Measurements from ENCODE around the gene HECW1.

Gene HECW1

GRCh38 chr7:43076606-43077005 lies 35.8 kb upstream of the HECW1 start:
- TF ChIP-seq YY1 (IDR thresholded peaks at IDR 0.05; ENCODE audit: low read depth) (no peak), FOXM1 (IDR thresholded peaks at IDR 0.05; ENCODE audit: borderline replicate concordance, low read depth) (no peak), ZBTB7A (IDR thresholded peaks at IDR 0.05; ENCODE audit: low read depth) (no peak), TCF12 (IDR thresholded peaks at IDR 0.05; ENCODE audit: low read depth) (no peak), USF1 (IDR thresholded peaks at IDR 0.05) (no peak), EP300 (IDR thresholded peaks at IDR 0.05; ENCODE audit: borderline replicate concordance) (no peak), TAF1 (IDR thresholded peaks at IDR 0.05; ENCODE audit: low read depth) (no peak), CREB1 (IDR thresholded peaks at IDR 0.05; ENCODE audit: low read depth) (no peak), NFIC (IDR thresholded peaks at IDR 0.05) (no peak), TEAD4 (IDR thresholded peaks at IDR 0.05) (no peak), RAD21 (IDR thresholded peaks at IDR 0.05; ENCODE audit: low read depth) (no peak), MAX (IDR thresholded peaks at IDR 0.05) (no peak), EGR1 (IDR thresholded peaks at IDR 0.05) (no peak), CEBPB (IDR thresholded peaks at IDR 0.05) (no peak)

DNA sequence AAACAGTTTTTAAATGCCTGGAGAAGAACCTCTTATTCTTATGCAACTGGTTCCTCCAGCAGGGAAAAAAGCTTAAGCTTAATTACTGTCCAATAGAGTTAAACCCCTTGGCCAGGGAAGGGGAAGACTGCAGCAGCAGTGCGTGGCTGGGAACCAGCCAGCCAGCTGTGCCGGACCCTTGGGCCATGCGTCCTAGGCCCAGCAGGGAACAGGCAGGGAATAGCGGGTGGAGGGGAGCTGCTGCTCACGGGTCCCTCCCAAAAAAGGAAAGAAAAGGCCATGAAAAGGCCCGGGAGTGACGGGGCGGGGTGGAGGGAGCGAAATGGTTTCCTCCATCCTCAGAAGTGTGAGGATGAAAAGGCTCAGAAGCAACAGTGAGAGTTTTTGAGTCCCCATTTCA lies 35.2 kb upstream of the HECW1 start:
- TF ChIP-seq EP300 (IDR thresholded peaks at IDR 0.05; ENCODE audit: borderline replicate concordance) (no peak), EGR1 (IDR thresholded peaks at IDR 0.05) (no peak), REST (IDR thresholded peaks at IDR 0.05; ENCODE audit: low read depth) (no peak), TAF1 (IDR thresholded peaks at IDR 0.05; ENCODE audit: low read depth) (no peak), CEBPB (IDR thresholded peaks at IDR 0.05) (no peak), USF1 (IDR thresholded peaks at IDR 0.05) (no peak), TCF12 (IDR thresholded peaks at IDR 0.05; ENCODE audit: low read depth) (no peak), CREB1 (IDR thresholded peaks at IDR 0.05; ENCODE audit: low read depth) (no peak), YY1 (IDR thresholded peaks at IDR 0.05; ENCODE audit: low read depth) (no peak), NFIC (IDR thresholded peaks at IDR 0.05) (no peak), RAD21 (IDR thresholded peaks at IDR 0.05; ENCODE audit: low read depth) (no peak), FOXM1 (IDR thresholded peaks at IDR 0.05; ENCODE audit: borderline replicate concordance, low read depth) (no peak), ZBTB7A (IDR thresholded peaks at IDR 0.05; ENCODE audit: low read depth) (no peak), TEAD4 (IDR thresholded peaks at IDR 0.05) (no peak)

DNA sequence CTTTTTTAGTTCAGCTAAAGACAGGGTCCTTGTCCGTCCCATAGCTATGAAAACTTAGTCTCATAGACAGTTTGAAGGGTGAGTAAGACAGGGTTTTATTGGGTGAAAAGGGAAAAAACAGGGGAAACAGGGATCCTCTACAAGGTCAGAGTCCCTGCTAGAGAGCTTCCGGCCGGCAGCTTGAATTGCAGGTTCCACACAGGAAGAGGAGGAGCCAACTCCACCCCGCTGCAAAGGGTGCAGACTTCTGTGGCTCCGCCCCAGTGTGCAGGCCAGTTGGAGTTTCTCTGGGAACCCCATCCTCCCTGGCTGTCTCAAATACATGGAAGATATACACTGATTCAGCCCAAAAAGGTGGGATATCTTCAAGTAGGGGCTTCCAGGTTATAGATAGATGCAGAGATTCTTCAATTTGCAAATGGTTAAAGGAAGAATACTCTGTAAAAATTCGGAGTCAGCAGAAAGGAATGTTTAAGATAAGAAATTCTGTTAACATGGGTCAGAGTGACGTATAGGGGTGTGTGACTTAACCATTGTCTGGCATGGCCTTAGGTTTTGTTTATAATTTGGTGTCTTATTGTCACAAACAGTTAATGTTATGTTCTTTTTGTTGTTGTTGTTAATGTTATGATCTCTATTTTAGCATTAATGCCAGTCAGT lies 34.6 kb upstream of the HECW1 start:
- no peak for TF ChIP-seq CREB1 (IDR thresholded peaks at IDR 0.05; ENCODE audit: low read depth)
- no peak for TF ChIP-seq CEBPB (IDR thresholded peaks at IDR 0.05)

DNA sequence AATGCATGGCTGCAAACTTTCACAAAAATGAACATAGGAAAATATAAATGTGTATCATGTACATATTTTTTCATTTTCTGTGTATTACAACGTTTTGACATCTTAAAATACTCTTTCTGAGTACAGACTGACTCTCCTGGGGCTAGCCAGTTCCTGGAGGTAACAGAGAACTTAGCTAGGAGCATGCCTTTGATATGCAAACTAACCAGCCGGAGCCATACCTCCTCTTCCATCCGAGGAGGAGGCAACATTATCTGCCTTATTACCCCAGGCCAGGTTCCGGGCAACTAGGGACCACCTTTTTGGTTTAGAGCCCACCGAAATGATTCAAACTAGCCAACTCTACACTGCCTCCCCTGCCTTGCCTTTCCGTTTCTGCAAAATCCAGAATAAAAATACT lies 33.7 kb upstream of the HECW1 start:
- no peak for TF ChIP-seq TCF12 (IDR thresholded peaks at IDR 0.05; ENCODE audit: low read depth)
- TF ChIP-seq TAF1 (IDR thresholded peaks at IDR 0.05; ENCODE audit: low read depth), result no peak
- no peak for TF ChIP-seq ZBTB7A (IDR thresholded peaks at IDR 0.05; ENCODE audit: low read depth)
- TF ChIP-seq CEBPB (IDR thresholded peaks at IDR 0.05), result no peak
- TF ChIP-seq REST (IDR thresholded peaks at IDR 0.05; ENCODE audit: low read depth), result no peak
- TF ChIP-seq RAD21 (IDR thresholded peaks at IDR 0.05; ENCODE audit: low read depth), result no peak
- TF ChIP-seq FOXM1 (IDR thresholded peaks at IDR 0.05; ENCODE audit: borderline replicate concordance, low read depth), result no peak
- no peak for TF ChIP-seq NFIC (IDR thresholded peaks at IDR 0.05)
- TF ChIP-seq USF1 (IDR thresholded peaks at IDR 0.05), result no peak
- no peak for TF ChIP-seq EP300 (IDR thresholded peaks at IDR 0.05; ENCODE audit: borderline replicate concordance)
- no peak for TF ChIP-seq CREB1 (IDR thresholded peaks at IDR 0.05; ENCODE audit: low read depth)
- TF ChIP-seq EGR1 (IDR thresholded peaks at IDR 0.05), result no peak
- TF ChIP-seq YY1 (IDR thresholded peaks at IDR 0.05; ENCODE audit: low read depth), result no peak
- TF ChIP-seq MAX (IDR thresholded peaks at IDR 0.05), result no peak

DNA sequence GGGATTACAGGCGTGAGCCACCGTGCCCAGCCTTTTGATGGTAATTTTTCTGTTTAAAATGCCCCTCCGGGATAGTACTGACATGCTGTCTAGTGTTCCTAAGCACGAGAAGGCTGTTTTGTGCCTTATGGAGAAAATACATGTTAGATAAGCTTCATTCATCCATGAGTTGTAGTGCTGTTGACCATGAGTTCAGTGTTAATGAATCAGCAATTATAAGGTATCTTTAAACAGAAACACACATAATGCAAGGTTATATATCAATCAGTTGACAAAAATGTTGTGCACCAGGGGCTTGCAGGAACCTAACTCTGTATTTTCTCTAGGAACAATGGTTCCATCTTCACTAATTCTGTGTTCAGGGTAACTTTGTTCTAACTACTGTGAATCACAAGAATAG lies 30.8 kb upstream of the HECW1 start:
- TF ChIP-seq ZBTB7A (IDR thresholded peaks at IDR 0.05; ENCODE audit: low read depth) (no peak), NFIC (IDR thresholded peaks at IDR 0.05) (no peak), FOXM1 (IDR thresholded peaks at IDR 0.05; ENCODE audit: borderline replicate concordance, low read depth) (no peak), YY1 (IDR thresholded peaks at IDR 0.05; ENCODE audit: low read depth) (no peak)
